Neural progenitor cell (in vitro differentiated cells): ENCODE measurements around the gene PUS3.

Source experiments
- CTCF ChIP-seq: fragments of 200-600 bp; sonication (generic); IDR thresholded peaks from 2 replicates; pipeline ENCODE4 v1.5.1; 2017; ENCODE audit warnings: antibody characterized with exemption, mild to moderate bottlenecking
- EZH2 ChIP-seq: fragments of 200-600 bp; sonication (generic); IDR thresholded peaks from 2 replicates; pipeline ENCODE4 v1.6.1; 2017; ENCODE audit warnings: antibody characterized with exemption, mild to moderate bottlenecking, moderate library complexity

GRCh38 chr11:125934473-125934872 is 31.5 kb upstream of the PUS3 start:
- TF ChIP-seq CTCF (no peak), EZH2 (no peak)
